HL-60 (cell line): ENCODE measurements around the gene STK25.

ENCODE experiments used
- POLR2AphosphoS5 ChIP-seq: IDR thresholded peaks from 2 replicates; pipeline ENCODE4 v1.6.1; 2012; ENCODE audit warnings: low read depth
- SPI1 ChIP-seq: IDR thresholded peaks from 2 replicates; pipeline ENCODE4 v1.6.1; 2012; ENCODE audit warnings: low read depth, mild to moderate bottlenecking, borderline replicate concordance
- TF ChIP-seq, protein P1 (sequence below): IDR thresholded peaks from one replicate; pipeline ENCODE4 v1.5.1; 2011; ENCODE audit warnings: low read length, control low read depth, inconsistent platforms; ENCODE audit not compliant: insufficient read depth
- TF ChIP-seq, protein P2 (sequence below): IDR thresholded peaks from 2 replicates; pipeline ENCODE4 v1.6.1; 2012; ENCODE audit warnings: low read depth; ENCODE audit not compliant: insufficient replicate concordance

DNA sequence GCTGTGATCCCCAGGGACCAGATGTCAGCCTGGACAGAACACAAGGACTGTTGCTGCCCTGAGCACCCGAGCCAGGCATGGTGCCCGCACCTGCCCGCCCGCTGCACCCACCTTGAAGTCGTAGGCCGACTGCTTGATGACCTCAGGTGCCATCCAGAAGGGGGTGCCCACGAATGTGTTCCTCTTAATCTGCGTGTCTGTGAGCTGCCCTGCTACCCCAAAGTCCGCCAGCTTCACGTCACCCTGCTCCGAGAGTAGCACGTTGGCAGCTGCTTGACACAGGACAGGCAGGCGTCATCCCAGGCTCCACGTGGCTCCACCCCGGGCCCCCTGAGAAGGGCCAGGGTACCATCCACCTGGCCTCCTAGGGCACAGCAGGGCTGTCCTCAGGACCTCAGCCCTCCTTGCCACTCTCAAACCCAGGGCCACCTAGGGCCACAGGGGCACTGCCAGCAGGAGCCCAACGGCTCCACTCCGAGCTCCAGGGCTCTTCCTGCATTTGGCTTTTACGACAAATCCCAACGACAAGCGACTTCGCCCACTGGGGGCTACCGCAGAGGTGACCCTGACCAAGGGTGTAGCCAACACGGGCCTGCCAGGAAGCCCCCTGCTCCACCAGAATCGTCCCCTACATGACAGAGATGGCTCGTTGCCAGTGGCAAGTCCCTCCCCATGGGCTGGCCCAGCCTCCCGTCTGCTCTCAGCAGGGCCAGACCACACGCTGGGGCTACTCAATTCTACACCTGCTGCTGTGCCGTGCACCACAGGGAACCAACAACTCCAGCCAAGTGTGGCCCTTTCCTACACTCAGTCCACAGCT is 9.0 kb downstream of the STK25 start:
- TF ChIP-seq, protein P1, sequence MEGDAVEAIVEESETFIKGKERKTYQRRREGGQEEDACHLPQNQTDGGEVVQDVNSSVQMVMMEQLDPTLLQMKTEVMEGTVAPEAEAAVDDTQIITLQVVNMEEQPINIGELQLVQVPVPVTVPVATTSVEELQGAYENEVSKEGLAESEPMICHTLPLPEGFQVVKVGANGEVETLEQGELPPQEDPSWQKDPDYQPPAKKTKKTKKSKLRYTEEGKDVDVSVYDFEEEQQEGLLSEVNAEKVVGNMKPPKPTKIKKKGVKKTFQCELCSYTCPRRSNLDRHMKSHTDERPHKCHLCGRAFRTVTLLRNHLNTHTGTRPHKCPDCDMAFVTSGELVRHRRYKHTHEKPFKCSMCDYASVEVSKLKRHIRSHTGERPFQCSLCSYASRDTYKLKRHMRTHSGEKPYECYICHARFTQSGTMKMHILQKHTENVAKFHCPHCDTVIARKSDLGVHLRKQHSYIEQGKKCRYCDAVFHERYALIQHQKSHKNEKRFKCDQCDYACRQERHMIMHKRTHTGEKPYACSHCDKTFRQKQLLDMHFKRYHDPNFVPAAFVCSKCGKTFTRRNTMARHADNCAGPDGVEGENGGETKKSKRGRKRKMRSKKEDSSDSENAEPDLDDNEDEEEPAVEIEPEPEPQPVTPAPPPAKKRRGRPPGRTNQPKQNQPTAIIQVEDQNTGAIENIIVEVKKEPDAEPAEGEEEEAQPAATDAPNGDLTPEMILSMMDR: no peak
- TF ChIP-seq POLR2AphosphoS5: no peak
- TF ChIP-seq SPI1: no peak
- TF ChIP-seq, protein P2, sequence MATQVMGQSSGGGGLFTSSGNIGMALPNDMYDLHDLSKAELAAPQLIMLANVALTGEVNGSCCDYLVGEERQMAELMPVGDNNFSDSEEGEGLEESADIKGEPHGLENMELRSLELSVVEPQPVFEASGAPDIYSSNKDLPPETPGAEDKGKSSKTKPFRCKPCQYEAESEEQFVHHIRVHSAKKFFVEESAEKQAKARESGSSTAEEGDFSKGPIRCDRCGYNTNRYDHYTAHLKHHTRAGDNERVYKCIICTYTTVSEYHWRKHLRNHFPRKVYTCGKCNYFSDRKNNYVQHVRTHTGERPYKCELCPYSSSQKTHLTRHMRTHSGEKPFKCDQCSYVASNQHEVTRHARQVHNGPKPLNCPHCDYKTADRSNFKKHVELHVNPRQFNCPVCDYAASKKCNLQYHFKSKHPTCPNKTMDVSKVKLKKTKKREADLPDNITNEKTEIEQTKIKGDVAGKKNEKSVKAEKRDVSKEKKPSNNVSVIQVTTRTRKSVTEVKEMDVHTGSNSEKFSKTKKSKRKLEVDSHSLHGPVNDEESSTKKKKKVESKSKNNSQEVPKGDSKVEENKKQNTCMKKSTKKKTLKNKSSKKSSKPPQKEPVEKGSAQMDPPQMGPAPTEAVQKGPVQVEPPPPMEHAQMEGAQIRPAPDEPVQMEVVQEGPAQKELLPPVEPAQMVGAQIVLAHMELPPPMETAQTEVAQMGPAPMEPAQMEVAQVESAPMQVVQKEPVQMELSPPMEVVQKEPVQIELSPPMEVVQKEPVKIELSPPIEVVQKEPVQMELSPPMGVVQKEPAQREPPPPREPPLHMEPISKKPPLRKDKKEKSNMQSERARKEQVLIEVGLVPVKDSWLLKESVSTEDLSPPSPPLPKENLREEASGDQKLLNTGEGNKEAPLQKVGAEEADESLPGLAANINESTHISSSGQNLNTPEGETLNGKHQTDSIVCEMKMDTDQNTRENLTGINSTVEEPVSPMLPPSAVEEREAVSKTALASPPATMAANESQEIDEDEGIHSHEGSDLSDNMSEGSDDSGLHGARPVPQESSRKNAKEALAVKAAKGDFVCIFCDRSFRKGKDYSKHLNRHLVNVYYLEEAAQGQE: no peak
